BE2C (cell line): ENCODE measurements around the gene GEMIN7.

ENCODE experiments used
- DNase-seq: peaks from one replicate; pipeline ENCODE4 v3.0.0-alpha.2; 2020
- H3K27me3 ChIP-seq: fragments of 250-450 bp; sonication (Bioruptor Pico); 2 replicates; pipeline ENCODE4 v1.5.1; 2020; ENCODE audit warnings: mild to moderate bottlenecking
- H3K36me3 ChIP-seq: fragments of 250-450 bp; sonication (Bioruptor Pico); 2 replicates; pipeline ENCODE4 v1.5.1; 2020; ENCODE audit warnings: mild to moderate bottlenecking
- H3K4me1 ChIP-seq: fragments of 250-450 bp; sonication (Bioruptor Pico); 2 replicates; pipeline ENCODE4 v1.5.1; 2020
- H3K4me3 ChIP-seq: 2 replicates; pipeline ENCODE4 v1.5.1; 2011; ENCODE audit warnings: low read depth, low read length
- H3K9me3 ChIP-seq: fragments of 250-450 bp; sonication (Bioruptor Pico); 2 replicates; pipeline ENCODE4 v1.5.1; 2020
- TF ChIP-seq, protein P1 (sequence below): IDR thresholded peaks from 2 replicates; pipeline ENCODE4 v1.5.1; 2012; ENCODE audit warnings: mild to moderate bottlenecking, low read depth, low read length

GEMIN7 gene

DNA sequence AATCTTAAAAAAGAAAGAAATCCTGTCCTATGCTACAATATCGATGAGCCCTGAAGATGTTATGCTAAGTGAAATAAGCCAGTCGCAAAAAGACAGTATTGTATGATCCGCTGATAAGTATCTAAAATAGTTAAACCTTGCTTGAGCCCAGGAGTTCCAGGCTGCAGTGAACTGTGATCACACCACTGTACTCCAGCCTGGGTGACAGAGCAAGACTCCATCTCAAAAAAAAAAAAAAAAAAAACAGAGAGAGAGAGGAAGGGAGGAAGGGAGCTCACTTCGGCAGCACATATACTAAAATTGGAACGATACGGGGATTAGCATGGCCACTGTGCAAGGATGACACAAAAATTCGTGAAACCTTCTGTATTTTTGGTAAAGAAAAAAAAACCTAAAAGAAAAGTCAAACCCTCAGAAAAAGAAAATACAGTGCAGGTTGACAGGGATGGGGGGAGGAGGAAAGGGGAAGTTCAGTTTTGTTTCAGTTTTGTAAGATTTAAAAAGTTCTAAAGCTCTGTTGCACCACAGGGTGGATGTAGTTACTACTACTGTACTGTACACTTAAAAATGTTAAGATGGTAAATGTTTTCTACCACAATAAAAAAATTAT, 31.8 kb upstream of the GEMIN7 start:
- peaks cover 39% of the 10 kb centered on the region for H3K36me3 ChIP-seq

DNA sequence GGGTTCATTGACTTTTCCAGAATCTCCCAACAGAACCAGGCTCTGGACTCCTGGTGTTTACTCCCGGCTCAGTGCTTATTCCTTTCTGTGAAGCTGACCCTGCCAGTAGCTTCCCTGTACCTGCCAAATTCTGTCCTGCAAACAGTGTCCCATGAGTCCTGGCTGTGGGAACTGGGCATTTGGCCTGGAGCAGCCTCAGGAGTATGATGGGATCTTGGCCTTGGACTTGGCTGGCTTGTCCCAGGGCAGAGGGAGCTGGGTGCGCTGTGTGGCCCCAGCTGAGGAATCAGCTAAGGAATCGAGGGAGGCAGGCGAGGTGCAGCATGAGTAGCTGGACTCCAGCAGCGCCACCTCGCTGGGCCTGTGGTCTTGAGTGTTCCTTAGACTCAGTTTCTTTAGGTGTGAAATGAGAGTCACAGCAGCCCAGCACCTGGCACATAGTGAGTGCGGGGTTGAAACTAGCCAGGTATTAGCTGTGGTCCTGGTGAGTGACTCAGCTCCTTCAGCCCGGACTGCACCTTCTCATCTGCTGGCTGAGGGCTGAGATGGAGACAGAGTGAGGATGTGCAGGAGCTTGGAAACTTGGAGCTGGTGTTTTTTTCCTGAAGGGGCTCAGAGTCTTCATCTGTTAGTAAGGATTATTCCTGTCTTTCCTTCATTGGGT, 29.9 kb upstream of the GEMIN7 start:
- Histone ChIP-seq H3K4me1 (no peaks in the 10 kb centered on the region), H3K36me3 (peaks cover 41% of the 10 kb centered on the region), H3K4me3 (no peak overlapping the region), H3K9me3 (no peaks in the 10 kb centered on the region), H3K27me3 (no peaks in the 10 kb centered on the region)
- TF ChIP-seq, protein P1, sequence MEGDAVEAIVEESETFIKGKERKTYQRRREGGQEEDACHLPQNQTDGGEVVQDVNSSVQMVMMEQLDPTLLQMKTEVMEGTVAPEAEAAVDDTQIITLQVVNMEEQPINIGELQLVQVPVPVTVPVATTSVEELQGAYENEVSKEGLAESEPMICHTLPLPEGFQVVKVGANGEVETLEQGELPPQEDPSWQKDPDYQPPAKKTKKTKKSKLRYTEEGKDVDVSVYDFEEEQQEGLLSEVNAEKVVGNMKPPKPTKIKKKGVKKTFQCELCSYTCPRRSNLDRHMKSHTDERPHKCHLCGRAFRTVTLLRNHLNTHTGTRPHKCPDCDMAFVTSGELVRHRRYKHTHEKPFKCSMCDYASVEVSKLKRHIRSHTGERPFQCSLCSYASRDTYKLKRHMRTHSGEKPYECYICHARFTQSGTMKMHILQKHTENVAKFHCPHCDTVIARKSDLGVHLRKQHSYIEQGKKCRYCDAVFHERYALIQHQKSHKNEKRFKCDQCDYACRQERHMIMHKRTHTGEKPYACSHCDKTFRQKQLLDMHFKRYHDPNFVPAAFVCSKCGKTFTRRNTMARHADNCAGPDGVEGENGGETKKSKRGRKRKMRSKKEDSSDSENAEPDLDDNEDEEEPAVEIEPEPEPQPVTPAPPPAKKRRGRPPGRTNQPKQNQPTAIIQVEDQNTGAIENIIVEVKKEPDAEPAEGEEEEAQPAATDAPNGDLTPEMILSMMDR, result no peak
- no peak for DNase-seq

More for the DNA sequence above, 31.8 kb upstream of the GEMIN7 start:
- TF ChIP-seq, protein P1, result no peak
- DNase-seq, result no peak
- no peak overlapping the region for H3K4me3 ChIP-seq
- no peaks in the 10 kb centered on the region for H3K9me3 ChIP-seq
- H3K27me3 ChIP-seq, result no peaks in the 10 kb centered on the region
- no peaks in the 10 kb centered on the region for H3K4me1 ChIP-seq

DNA sequence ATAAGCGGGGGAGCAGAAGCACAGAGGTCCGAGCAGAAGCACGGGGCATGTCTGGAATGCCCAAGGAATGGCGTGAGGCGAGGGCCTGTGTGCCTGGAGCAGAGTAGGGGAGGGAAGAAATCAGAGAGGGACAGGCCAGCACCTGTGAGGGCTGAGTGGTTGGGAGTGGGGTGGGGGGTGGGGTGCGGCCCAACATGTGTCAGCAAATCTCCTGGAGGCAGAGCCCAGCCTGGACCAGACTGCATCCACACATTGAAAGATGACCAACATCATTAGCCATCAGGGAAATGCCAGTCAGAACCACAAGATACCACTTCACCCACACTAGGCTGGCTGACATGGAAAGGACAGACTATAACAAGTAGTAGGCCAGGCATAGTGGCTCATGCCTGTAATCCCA, 29.0 kb upstream of the GEMIN7 start:
- no peaks in the 10 kb centered on the region for H3K27me3 ChIP-seq
- no peaks in the 10 kb centered on the region for H3K4me1 ChIP-seq
- peaks cover 36% of the 10 kb centered on the region for H3K36me3 ChIP-seq
- H3K4me3 ChIP-seq, result no peak overlapping the region
- no peak for DNase-seq
- TF ChIP-seq, protein P1, result no peak
- no peaks in the 10 kb centered on the region for H3K9me3 ChIP-seq

GRCh38 chr19:45051929-45052579, 27.0 kb upstream of the GEMIN7 start:
- H3K4me1 ChIP-seq, result no peaks in the 10 kb centered on the region
- H3K36me3 ChIP-seq, result peaks cover 45% of the 10 kb centered on the region
- DNase-seq, result no peak
- no peaks in the 10 kb centered on the region for H3K9me3 ChIP-seq
- H3K27me3 ChIP-seq, result no peaks in the 10 kb centered on the region
- H3K4me3 ChIP-seq, result no peak overlapping the region
- TF ChIP-seq, protein P1, result no peak

DNA sequence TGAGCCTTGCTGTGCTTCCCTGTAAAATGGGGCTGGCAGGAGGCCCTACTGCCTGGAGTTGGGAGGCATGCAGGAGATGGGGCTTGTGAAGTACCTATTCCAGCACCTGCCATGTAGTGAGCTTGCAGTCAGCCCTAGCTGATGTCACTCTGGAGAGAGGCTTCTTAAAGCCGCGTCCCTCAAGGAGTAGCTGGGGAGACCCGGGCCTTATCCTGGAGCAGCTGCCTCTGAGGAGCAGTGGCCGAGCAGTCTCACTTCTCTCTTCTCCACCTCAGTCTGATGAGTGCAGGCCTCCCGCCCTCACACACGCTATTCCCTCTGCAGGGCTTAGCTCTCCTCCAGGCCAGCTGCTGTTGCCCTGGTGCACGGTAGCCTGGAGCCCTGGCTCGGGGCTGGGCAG, 22.2 kb upstream of the GEMIN7 start:
- TF ChIP-seq, protein P1, result no peak
- DNase-seq, result no peak
- Histone ChIP-seq H3K9me3 (no peaks in the 10 kb centered on the region), H3K4me3 (no peak overlapping the region), H3K4me1 (no peaks in the 10 kb centered on the region), H3K36me3 (peaks cover 88% of the 10 kb centered on the region), H3K27me3 (no peaks in the 10 kb centered on the region)

DNA sequence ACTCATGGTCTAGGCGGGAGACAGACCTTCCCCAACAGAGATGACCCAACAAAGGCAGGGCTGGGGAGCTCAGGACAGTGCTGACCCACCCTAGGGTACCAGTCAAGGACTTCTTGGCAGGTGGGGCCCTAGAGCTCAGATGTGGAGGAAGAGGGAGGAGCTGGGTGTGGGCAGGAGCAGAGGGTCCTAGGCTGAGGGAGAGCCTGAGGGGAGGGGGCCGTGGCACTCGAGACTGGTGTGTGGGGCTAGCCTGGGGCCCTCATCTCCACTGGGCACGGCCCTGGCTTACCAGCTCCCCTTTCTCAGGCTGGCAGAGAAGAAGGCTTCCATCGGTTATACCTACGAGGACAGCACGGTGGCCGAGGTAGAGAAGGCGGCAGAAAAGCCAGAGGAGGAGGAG, 21.6 kb upstream of the GEMIN7 start:
- H3K27me3 ChIP-seq, result no peaks in the 10 kb centered on the region
- H3K9me3 ChIP-seq, result no peaks in the 10 kb centered on the region
- no peak for DNase-seq
- TF ChIP-seq, protein P1, result no peak
- H3K4me1 ChIP-seq, result no peaks in the 10 kb centered on the region
- H3K36me3 ChIP-seq, result peaks cover 88% of the 10 kb centered on the region
- no peak overlapping the region for H3K4me3 ChIP-seq
